DMS79 treated with DMSO at 0.1 percent for 48 hours (cell line): ENCODE results near the gene TESK2.
A peak's percentile ranks its signal among the peaks of the same experiment; 100 is the strongest.
"Not testable (repeated sequence)": the region's sequence is repeated elsewhere in the genome, so short reads cannot be mapped to it uniquely, and the experiment has no call there.

Experiments used
- DNase-seq: peaks from one replicate; lab custom pipeline; 2025; lab: John Stamatoyannopoulos, UW

The TESK2 gene

GRCh38 chr1:45375104-45376090 is 115.6 kb downstream of the TESK2 start:
- no peak for DNase-seq

- no peak for DNase-seq
Observed at GRCh38 chr1:45373573-45373972, 117.4 kb downstream of the TESK2 start.

GRCh38 chr1:45370575-45370974 is 120.4 kb downstream of the TESK2 start:
- no peak for DNase-seq

- no peak for DNase-seq
Observed at GRCh38 chr1:45365051-45365450, 125.9 kb downstream of the TESK2 start.

GRCh38 chr1:45364294-45364693 is 126.7 kb downstream of the TESK2 start:
- DNase-seq = no peak

DNA sequence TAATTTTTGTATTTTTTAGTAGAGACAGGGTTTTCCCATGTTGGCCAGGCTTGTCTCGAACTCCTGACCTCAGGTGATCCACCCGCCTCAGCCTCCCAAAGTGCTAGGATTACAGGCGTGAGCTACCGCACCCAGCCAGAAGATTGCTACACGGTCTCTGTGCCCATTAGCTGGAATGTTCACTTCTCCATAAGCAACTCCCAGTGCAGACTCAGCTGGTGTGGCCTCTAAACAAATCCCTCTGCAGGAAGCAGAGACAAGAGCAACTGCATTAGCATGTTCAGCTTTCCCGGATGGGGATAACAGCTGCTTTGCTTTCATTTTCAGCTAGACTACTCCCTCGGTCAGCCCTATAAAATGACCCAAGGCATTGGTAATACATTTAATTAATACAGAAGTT is 130.0 kb downstream of the TESK2 start:
- DNase-seq = not testable (repeated sequence)

DNA sequence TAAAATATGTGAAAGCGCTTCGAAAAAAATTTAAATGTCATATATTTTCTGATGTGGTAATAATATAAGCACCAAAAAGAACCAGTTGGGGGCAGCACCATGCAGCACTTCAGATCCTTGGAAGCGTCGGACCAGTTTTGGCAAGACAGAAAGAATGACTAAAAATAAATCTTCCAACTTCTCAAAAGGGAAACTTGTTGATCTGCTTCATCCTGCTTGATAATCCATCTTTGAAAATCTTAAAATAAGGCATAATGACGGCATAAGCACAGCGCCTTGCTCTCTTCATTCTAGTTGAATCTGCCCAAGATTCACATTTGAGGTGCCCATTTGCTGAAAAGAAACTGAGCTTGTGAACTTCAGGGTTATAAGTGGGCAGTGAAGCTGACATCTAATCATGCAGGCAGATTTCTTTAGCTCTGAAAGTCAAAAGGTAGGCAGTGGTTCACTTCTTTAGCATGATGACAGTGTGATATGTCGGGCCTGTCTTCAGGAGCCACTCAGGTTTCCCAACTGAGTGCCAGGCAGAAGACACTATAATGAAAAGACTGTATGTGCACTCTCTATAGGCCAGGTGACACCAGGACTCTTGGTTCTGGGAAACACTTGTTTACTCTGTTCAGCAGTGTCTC is 131.0 kb downstream of the TESK2 start:
- peak; percentile 38 for DNase-seq

DNA sequence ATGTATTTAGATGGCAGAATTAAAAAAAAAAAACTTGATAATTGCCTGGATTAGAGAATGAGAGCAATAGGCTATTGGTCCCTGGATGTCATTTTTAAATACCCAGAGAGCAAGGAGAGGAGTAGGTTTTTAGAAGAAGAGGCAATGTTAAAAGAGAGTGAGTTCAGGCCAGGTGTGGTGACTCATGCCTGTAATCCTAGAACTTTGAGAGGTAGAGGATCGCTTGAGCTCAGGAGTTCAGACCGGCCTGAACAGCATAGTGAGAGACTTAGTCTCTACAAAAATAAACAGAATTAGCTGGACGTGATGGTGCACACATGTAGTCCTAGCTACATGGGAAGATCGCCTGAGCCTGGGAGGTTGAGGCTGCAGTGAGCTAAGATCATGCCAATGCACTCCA is 134.8 kb downstream of the TESK2 start:
- no peak for DNase-seq

- no peak for DNase-seq
Observed at GRCh38 chr1:45355683-45356082, 135.3 kb downstream of the TESK2 start.

DNA sequence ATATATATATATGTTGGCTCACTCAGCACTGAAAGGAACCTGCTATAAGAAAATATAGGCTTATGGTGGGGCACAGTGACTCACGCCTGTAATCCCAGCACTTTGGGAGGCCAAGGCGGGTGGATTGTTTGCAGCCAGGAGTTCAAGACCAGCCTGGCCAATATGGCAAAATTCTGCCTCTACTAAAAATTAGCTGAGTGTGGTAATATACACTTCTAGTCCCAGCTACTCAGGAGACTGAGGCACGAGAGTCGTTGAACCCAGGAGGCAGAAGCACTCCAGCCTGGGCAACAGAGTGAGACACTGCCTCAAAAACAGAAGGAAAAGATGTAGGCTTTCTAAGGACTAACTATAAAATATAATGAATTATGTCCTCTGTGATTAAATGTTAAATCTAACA is 136.1 kb downstream of the TESK2 start:
- DNase-seq = no peak

DNA sequence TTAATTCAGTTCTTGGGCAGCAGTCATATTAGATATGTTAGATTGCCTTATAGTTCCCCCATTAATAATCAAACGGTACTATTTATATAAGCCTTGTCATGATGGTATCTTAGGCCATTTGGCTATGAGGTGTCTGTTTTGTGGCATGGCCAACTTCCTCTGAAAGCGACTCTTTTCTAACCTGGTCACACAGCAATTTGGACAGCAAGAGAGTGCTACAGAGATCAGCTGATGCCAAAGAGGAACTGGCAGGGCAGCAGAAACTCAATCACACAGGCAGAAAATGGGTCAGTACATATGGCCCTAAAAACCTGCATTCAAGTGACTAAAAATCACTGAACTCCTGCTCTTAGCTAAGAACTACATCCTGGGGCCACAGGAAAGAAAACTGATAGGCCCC is 137.3 kb downstream of the TESK2 start:
- no peak for DNase-seq

DNA sequence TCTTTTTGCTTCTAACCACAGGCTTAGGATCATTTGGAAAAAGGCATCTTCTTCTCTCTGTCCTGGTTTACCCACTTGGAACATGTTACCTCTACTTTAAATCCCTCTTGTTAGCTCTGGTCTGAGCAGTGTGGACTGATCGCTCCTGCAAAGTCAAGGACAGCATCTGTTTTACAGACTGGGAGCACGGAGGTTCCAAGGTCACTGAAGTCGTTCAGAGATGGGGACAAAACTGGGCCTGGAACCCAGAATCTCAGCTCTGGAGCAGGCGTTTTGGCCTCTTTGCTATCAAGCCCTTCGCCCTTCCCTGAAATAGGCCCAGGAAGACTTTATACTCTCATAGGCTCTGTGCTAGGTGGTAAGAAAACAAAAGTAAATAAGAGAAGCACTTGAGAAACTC is 139.5 kb downstream of the TESK2 start:
- no peak for DNase-seq

DNA sequence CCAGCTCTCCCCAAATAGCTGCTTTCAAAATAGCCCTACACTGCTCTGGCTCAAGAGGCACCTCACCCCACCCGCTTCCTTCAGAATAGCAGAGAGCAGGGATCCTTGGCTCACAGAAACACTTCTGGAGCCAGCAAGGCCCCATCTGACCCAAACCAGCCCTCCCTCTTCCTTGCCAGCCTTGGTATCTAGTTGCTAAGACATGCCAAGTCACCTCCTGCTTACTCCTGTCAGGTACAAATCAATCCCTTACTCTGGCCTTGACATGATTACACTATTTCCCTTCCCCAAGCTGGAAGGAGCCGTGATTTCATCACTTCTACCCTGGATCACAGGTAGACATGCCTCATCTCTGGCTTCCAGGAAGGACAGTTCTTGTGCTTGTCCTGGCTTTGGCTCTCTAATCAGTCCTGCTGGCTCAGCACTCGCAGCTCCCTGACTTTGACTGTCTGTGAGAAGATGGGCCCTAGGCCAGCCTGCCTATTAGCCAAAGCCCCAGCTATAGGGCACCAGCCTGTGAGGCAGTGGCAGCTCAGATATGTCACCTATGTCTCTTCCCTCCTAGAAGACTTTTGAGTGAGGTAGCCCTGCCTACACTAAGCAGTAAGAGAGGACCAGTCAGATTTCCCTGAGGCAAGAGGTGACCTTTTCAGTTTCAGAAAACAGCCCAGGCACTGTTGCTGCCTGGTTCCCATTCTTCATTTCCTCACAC is 141.8 kb downstream of the TESK2 start:
- no peak for DNase-seq

GRCh38 chr1:45348609-45348965 is 142.4 kb downstream of the TESK2 start:
- DNase-seq = no peak

DNA sequence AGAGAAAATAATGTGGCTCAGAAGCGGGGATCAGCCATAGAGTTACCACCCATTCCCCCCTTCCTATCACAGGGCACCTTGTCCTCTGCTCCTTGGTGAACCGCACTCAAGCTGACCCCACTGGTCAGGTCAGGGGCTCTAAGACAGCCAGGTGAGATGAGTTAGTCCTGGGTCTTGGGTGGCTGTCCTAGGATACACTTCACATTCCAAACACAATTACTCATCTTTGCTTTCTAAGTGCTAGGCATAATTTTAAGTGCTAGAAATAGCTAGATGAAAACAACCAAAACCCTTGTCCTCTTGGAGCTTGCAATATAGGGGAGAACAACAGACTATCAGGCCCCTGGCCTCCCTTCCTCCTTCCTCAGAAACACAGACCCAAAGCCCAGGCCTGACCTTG is 142.9 kb downstream of the TESK2 start:
- no peak for DNase-seq

DNA sequence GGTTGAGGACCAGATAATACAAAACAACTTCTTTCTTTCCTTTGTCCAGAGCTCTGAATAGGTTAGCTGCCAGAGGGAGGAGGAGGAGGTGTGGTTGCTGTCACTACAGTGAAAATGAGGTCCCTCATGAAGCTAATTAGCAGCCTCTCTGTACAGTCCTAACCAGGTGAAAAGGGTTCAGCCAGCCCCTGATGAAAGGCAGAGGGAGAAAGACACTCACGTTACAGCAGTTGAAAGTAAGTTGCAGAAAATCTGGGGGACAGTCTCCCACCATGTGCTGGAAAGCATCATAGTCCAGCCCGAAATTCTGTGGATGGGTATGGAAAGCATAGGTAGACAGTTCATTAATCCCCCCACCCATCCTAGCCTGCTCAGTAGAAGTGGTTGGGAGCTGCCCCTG is 144.5 kb downstream of the TESK2 start:
- no peak for DNase-seq

- DNase-seq = no peak
Observed at GRCh38 chr1:45345014-45345413, 145.9 kb downstream of the TESK2 start.

GRCh38 chr1:45344499-45344898 is 146.5 kb downstream of the TESK2 start:
- DNase-seq = no peak

DNA sequence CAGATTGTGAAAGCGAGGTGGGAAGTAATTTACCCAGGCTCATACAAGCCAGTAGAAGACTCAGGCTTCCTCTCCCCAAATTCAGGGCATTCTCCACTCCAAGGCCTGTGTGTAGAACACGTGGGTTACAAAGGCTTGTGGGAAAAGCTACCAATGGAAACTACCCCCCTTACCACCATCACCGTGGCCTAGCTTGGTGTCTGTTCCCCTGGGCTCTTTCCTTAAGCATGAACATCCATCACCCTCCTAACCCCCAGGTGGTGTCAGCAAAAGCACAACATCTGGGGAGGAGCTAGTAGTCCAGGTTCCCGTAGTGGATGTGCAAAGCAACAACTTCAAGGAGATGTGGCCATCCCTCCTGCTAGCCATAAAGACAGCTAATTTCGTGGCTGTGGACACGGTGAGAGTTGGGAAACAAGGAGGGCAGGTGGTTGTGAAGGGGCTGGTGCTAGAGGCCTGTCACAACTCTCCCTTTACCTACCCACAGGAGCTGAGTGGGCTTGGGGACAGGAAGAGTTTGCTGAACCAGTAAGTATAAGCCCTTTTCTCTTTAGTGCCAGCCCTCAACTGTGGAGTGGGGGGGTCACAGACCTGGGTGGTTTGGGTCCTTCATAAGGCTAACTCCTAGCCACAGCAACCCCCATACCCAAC is 150.0 kb downstream of the TESK2 start:
- DNase-seq = no peak

- DNase-seq = peak; percentile 91
Observed at GRCh38 chr1:45339789-45340558, 151.0 kb downstream of the TESK2 start, which contains the start of the genes MUTYH and TOE1. MUTYH (minus strand) TSS chr1:45340440; CDS start chr1:45334505, 5,935 bp downstream. TOE1 (plus strand) TSS chr1:45340170; CDS start chr1:45340253, 83 bp downstream.

DNA sequence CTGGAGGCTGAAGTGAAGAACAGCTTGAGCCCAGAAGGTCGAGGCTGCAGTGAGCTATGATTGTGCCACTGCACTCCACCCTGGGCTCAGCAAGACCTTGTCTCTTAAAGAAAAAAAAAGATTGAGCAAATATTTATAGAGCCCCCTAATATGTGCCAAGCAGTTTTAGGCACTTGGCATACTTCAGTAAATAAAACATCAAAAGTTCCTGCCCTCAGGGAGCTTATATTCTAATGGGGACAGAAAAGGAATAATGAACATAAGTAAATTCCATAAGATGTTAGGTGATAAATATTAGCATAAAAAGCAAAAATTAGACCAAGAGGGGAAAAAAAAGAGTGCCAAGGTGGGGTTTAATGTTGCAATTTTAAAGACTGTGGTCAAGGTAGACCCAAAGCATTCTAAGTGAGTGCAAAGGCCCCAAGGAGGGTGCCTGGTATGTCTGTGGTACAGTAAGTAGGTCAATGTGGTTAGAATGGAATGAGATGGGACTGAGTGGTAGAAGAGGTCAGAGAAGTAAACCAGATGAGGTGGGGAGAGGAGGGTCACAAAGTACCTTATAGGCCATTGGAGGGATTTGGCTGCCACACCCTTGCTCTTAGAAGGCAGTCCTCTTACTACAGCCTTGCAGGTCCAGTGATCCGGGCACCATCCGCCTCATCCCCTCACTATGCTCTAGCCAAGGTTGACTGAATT is 153.2 kb downstream of the TESK2 start:
- no peak for DNase-seq
